Neural cell (in vitro differentiated cells): ENCODE data around the gene RBM19.

Experiments used
- EZH2 ChIP-seq: fragments of 200-600, 300-800 bp; shearing (Covaris generic), sonication (generic); IDR thresholded peaks from 2 replicates; pipeline ENCODE4 v1.6.1; 2014; ENCODE audit warnings: antibody characterized with exemption, low read length, borderline replicate concordance, mild to moderate bottlenecking; ENCODE audit not compliant: insufficient read depth, poor library complexity, severe bottlenecking
- POLR2AphosphoS5 ChIP-seq: IDR thresholded peaks from 2 replicates; pipeline ENCODE4 v1.6.1; 2012
- SMC3 ChIP-seq: fragments of 450-650 bp; conservative IDR thresholded peaks from 2 replicates; pipeline ENCODE4 v1.6.1; 2014; ENCODE audit warnings: antibody characterized with exemption, mild to moderate bottlenecking, moderate library complexity; ENCODE audit not compliant: poor library complexity
- TAF1 ChIP-seq: IDR thresholded peaks from 2 replicates; pipeline ENCODE4 v1.6.1; 2012; ENCODE audit warnings: low read depth
- TF ChIP-seq, protein P1 (sequence below): fragments of 450-650 bp; IDR thresholded peaks from 2 replicates; pipeline ENCODE4 v1.5.1; 2014; ENCODE audit warnings: antibody characterized with exemption, mild to moderate bottlenecking, moderate library complexity; ENCODE audit not compliant: poor library complexity, severe bottlenecking

DNA sequence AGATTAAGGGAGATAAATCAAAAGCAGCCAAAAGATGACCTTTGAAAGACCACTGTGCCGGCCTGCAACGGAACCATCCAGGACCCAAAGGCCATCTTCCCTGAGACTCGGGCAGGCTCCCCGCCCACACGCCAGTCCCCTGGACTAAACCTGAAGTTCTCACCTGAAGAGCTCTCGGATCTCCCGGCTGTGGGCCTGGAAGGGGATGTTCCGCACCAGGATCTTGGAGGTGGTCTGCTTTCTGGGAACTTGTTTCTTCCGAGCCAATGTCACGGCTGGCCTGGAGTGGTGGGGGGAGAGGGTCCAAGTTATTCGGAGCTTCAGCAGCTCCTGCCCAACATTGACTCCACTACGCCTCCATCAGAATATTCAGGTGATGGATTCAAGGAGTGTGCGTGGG is 51.3 kb downstream of the RBM19 start:
- TF ChIP-seq EZH2 (no peak), POLR2AphosphoS5 (no peak), SMC3 (no peak), TAF1 (no peak)
- TF ChIP-seq, protein P1, sequence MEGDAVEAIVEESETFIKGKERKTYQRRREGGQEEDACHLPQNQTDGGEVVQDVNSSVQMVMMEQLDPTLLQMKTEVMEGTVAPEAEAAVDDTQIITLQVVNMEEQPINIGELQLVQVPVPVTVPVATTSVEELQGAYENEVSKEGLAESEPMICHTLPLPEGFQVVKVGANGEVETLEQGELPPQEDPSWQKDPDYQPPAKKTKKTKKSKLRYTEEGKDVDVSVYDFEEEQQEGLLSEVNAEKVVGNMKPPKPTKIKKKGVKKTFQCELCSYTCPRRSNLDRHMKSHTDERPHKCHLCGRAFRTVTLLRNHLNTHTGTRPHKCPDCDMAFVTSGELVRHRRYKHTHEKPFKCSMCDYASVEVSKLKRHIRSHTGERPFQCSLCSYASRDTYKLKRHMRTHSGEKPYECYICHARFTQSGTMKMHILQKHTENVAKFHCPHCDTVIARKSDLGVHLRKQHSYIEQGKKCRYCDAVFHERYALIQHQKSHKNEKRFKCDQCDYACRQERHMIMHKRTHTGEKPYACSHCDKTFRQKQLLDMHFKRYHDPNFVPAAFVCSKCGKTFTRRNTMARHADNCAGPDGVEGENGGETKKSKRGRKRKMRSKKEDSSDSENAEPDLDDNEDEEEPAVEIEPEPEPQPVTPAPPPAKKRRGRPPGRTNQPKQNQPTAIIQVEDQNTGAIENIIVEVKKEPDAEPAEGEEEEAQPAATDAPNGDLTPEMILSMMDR: no peak
